H9 (cell line): Measurements from ENCODE around the gene GNAS-AS1. TPM values are rescaled to one million over a fixed set of nuclear protein-coding genes. Genes with fewer than 3 reads are reported as not detected.
A peak's percentile ranks its signal among the peaks of the same experiment; 100 is the strongest.

Source experiments
- DNase-seq: peaks from one replicate; pipeline ENCODE4 v3.0.0-alpha.2; 2017
- H2AFZ ChIP-seq: one replicate; pipeline ENCODE4 v1.6.1; 2013; ENCODE audit warnings: mild to moderate bottlenecking, low read length, control low read depth, moderate library complexity
- H2AK5ac ChIP-seq: 2 replicates; pipeline ENCODE4 v1.6.1; 2013; ENCODE audit warnings: low read length, control low read depth, mixed read lengths; ENCODE audit not compliant: insufficient read length
- H2BK120ac ChIP-seq: one replicate; pipeline ENCODE4 v1.6.1; 2013; ENCODE audit warnings: low read depth, mild to moderate bottlenecking, low read length, control low read depth, inconsistent platforms; ENCODE audit not compliant: poor library complexity, severe bottlenecking
- H2BK12ac ChIP-seq: 2 replicates; pipeline ENCODE4 v1.6.1; 2013; ENCODE audit warnings: low read length, control low read depth, mixed read lengths, low read depth; ENCODE audit not compliant: insufficient read length
- H2BK15ac ChIP-seq: 2 replicates; pipeline ENCODE4 v1.6.1; 2013; ENCODE audit warnings: low read depth, low read length, control low read depth
- H2BK20ac ChIP-seq: one replicate; pipeline ENCODE4 v1.6.1; 2013; ENCODE audit warnings: low read depth, mild to moderate bottlenecking, low read length, control low read depth, inconsistent platforms; ENCODE audit not compliant: poor library complexity, severe bottlenecking
- H2BK5ac ChIP-seq: 2 replicates; pipeline ENCODE4 v1.6.1; 2013; ENCODE audit warnings: low read length, control low read depth, mixed read lengths; ENCODE audit not compliant: insufficient read length
- H3K14ac ChIP-seq: 2 replicates; pipeline ENCODE4 v1.6.1; 2013; ENCODE audit warnings: low read length, control low read depth; ENCODE audit not compliant: insufficient read depth
- H3K18ac ChIP-seq: 2 replicates; pipeline ENCODE4 v1.6.1; 2013; ENCODE audit warnings: low read depth, mild to moderate bottlenecking, mixed read lengths, low read length, control low read depth; ENCODE audit not compliant: insufficient read length
- H3K23ac ChIP-seq: 2 replicates; pipeline ENCODE4 v1.6.1; 2013; ENCODE audit warnings: low read length, control low read depth, mixed read lengths, low read depth; ENCODE audit not compliant: insufficient read length
- H3K23me2 ChIP-seq: 2 replicates; pipeline ENCODE4 v1.6.1; 2013; ENCODE audit warnings: low read depth, mild to moderate bottlenecking, mixed read lengths, low read length, control low read depth; ENCODE audit not compliant: insufficient read length, poor library complexity, severe bottlenecking
- H3K27ac ChIP-seq: 2 replicates; pipeline ENCODE4 v1.5.1; 2013; ENCODE audit warnings: low read length, control low read depth, mixed read lengths, low read depth; ENCODE audit not compliant: insufficient read length
- H3K27me3 ChIP-seq: 2 replicates; pipeline ENCODE4 v1.6.1; 2013; ENCODE audit warnings: low read length, control low read depth, inconsistent platforms; ENCODE audit not compliant: insufficient read depth
- H3K4ac ChIP-seq: 2 replicates; pipeline ENCODE4 v1.6.1; 2013; ENCODE audit warnings: low read depth, mild to moderate bottlenecking, control low read depth, inconsistent platforms, low read length, moderate library complexity
- H3K4me1 ChIP-seq: 2 replicates; pipeline ENCODE4 v1.6.1; 2013; ENCODE audit warnings: low read length, control low read depth, inconsistent platforms; ENCODE audit not compliant: insufficient read depth
- H3K4me2 ChIP-seq: 2 replicates; pipeline ENCODE4 v1.6.1; 2013; ENCODE audit warnings: low read length, control low read depth, mixed read lengths; ENCODE audit not compliant: insufficient read length, insufficient read depth
- H3K56ac ChIP-seq: 2 replicates; pipeline ENCODE4 v1.6.1; 2013; ENCODE audit warnings: low read depth, mild to moderate bottlenecking, mixed read lengths, low read length, control low read depth; ENCODE audit not compliant: insufficient read length
- H3K79me1 ChIP-seq: 2 replicates; pipeline ENCODE4 v1.6.1; 2013; ENCODE audit warnings: low read depth, mild to moderate bottlenecking, moderate library complexity, low read length, control low read depth, inconsistent platforms; ENCODE audit not compliant: insufficient read depth, poor library complexity, severe bottlenecking
- H3K79me2 ChIP-seq: 2 replicates; pipeline ENCODE4 v1.6.1; 2013; ENCODE audit warnings: low read length, control low read depth, inconsistent platforms; ENCODE audit not compliant: insufficient read depth
- H3K9ac ChIP-seq: 2 replicates; pipeline ENCODE4 v1.6.1; 2013; ENCODE audit warnings: low read length, control low read depth, mixed read lengths; ENCODE audit not compliant: insufficient read length; ENCODE audit errors: extremely low read depth
- H3K9me3 ChIP-seq: one replicate; pipeline ENCODE4 v1.6.1; 2013; ENCODE audit warnings: low read depth, low read length, inconsistent platforms; ENCODE audit not compliant: control insufficient read depth
- H3T11ph ChIP-seq: one replicate; pipeline ENCODE4 v1.6.1; 2013; ENCODE audit warnings: mild to moderate bottlenecking, low read length, control low read depth, inconsistent platforms
- H4K20me1 ChIP-seq: one replicate; pipeline ENCODE4 v1.6.1; 2013; ENCODE audit not compliant: control insufficient read depth, insufficient read length, insufficient read depth
- H4K5ac ChIP-seq: 2 replicates; pipeline ENCODE4 v1.6.1; 2013; ENCODE audit warnings: low read depth, mild to moderate bottlenecking, mixed read lengths, low read length, control low read depth; ENCODE audit not compliant: insufficient read length
- H4K8ac ChIP-seq: replicated peaks from 2 replicates; pipeline ENCODE4 v1.6.1; 2013; ENCODE audit warnings: low read length, control low read depth, mixed read lengths, low read depth; ENCODE audit not compliant: insufficient read length
- H4K91ac ChIP-seq: 2 replicates; pipeline ENCODE4 v1.6.1; 2013; ENCODE audit warnings: low read depth, mild to moderate bottlenecking, moderate library complexity, mixed read lengths, low read length, control low read depth; ENCODE audit not compliant: insufficient read length
- H3K27ac Mint-ChIP-seq, 3 experiments: 2 replicates in 2 of 3; 3 replicates in 1 of 3; pipeline ENCODE4 v1.8.0; 2020 to 2021; ENCODE audit warnings: mixed read lengths in 3 of 3, mild to moderate bottlenecking in 1 of 3, moderate library complexity in 1 of 3
- H3K27me3 Mint-ChIP-seq: 2 replicates; pipeline ENCODE4 v1.8.0; 2021; ENCODE audit warnings: low read depth, mild to moderate bottlenecking, moderate library complexity, mixed read lengths
- H3K36me3 Mint-ChIP-seq, 3 experiments: 2 replicates in 2 of 3; 3 replicates in 1 of 3; pipeline ENCODE4 v1.8.0; 2020 to 2021; ENCODE audit warnings: low read depth in 3 of 3, mixed read lengths in 3 of 3; ENCODE audit not compliant: insufficient read depth in 1 of 3
- H3K4me1 Mint-ChIP-seq, 2 experiments: 2 replicates each; pipeline ENCODE4 v1.8.0; 2020; ENCODE audit warnings: mixed read lengths in 2 of 2
- H3K4me3 Mint-ChIP-seq, 2 experiments: 2 replicates in 1 of 2; 3 replicates in 1 of 2; pipeline ENCODE4 v1.8.0; 2020 to 2021; ENCODE audit warnings: mild to moderate bottlenecking in 2 of 2, mixed read lengths in 2 of 2, moderate library complexity in 1 of 2
- H3K9me3 Mint-ChIP-seq, 2 experiments: 2 replicates in 1 of 2; 3 replicates in 1 of 2; pipeline ENCODE4 v1.8.0; 2020; ENCODE audit warnings: mild to moderate bottlenecking in 2 of 2, mixed read lengths in 2 of 2, moderate library complexity in 1 of 2
- CTCF ChIP-seq: fragments of 200-600 bp; sonication (generic); conservative IDR thresholded peaks from 3 replicates; pipeline ENCODE4 v1.8.0; 2021; ENCODE audit warnings: antibody characterized with exemption, mild to moderate bottlenecking
- WGBS: extraction: QIAGEN DNeasy Blood & Tissue Kit; methylation state at CpG from one replicate; pipeline ENCODE4 v1.1.7; 2013; ENCODE audit warnings: missing lambda C conversion rate, low lambda C conversion rate, mixed read lengths; ENCODE audit not compliant: insufficient read length; ENCODE audit errors: extremely low coverage; 5-methylcytosine and 5-hydroxymethylcytosine counted together
- total RNA-seq: library from RNA; stranded (reverse); gene quantifications from 2 replicates; pipeline ENCODE4 v1.2.1, GENCODE V29; 2021

The GNAS-AS1 gene
- total RNA-seq, 1 experiment from 2014 or later, result 11.3 TPM

GRCh38 chr20:58880994-58881752, 30.5 kb upstream of the GNAS-AS1 start:
- peaks cover 63 to 67% of the 10 kb centered on the region in 2 experiments for H3K4me1 Mint-ChIP-seq
- no peak overlapping the region for H3K27ac Mint-ChIP-seq
- no peak overlapping the region for H2AK5ac ChIP-seq
- no peak overlapping the region for H3K27ac ChIP-seq
- WGBS, result no CpG with 5 or more reads among the region's 9 CpGs
- H3K56ac ChIP-seq, result no peak overlapping the region
- peak; percentile 68 for TF ChIP-seq CTCF
- peak overlapping the region; percentile 29 for H3K18ac ChIP-seq
- H2BK15ac ChIP-seq, result no peak overlapping the region
- H3K79me1 ChIP-seq, result no peaks in the 10 kb centered on the region
- H2BK20ac ChIP-seq, result no peak overlapping the region
- H4K20me1 ChIP-seq, result no peaks in the 10 kb centered on the region
- DNase-seq, result no peak
- no peaks in the 10 kb centered on the region; the same call in none of the 2 replicates for H3K27me3 Mint-ChIP-seq
- H3K4me1 ChIP-seq, result peaks cover 7% of the 10 kb centered on the region; the same call in 1 of the 2 replicates
- no peak overlapping the region for H3T11ph ChIP-seq
- H2BK5ac ChIP-seq, result no peak overlapping the region
- H3K9ac ChIP-seq, result no peak overlapping the region
- H3K4me2 ChIP-seq, result no peak overlapping the region
- H3K4me3 Mint-ChIP-seq, result no peak overlapping the region
- no peak overlapping the region for H2AFZ ChIP-seq
- no peaks in the 10 kb centered on the region; the same call in 1 of the 2 replicates for H3K27me3 ChIP-seq
- peaks cover 4 to 17% (median 9%) of the 10 kb centered on the region in 3 experiments; a peak in 4 of 7 replicates for H3K36me3 Mint-ChIP-seq
- H4K91ac ChIP-seq, result no peak overlapping the region
- no peaks in the 10 kb centered on the region for H3K23me2 ChIP-seq
- H2BK120ac ChIP-seq, result no peak overlapping the region
- no peak overlapping the region for H4K8ac ChIP-seq
- no peaks in the 10 kb centered on the region for H3K9me3 ChIP-seq
- H2BK12ac ChIP-seq, result no peak overlapping the region
- H3K9me3 Mint-ChIP-seq, result peaks cover 0 to 4% of the 10 kb centered on the region in 2 experiments; a peak in 2 of 5 replicates
- no peak overlapping the region for H3K4ac ChIP-seq
- H3K79me2 ChIP-seq, result no peaks in the 10 kb centered on the region
- H3K14ac ChIP-seq, result no peak overlapping the region
- H4K5ac ChIP-seq, result no peak overlapping the region
- H3K23ac ChIP-seq, result no peak overlapping the region
